Brain microvascular endothelial cell (primary cell): ENCODE results near the gene AP3B1.
A peak's percentile ranks its signal among the peaks of the same experiment; 100 is the strongest.

Source experiments
- DNase-seq: peaks from one replicate; pipeline ENCODE4 v3.0.0-alpha.2; 2020
- H3K27ac ChIP-seq: fragments of 250-450 bp; sonication (Bioruptor Pico); 2 replicates; pipeline ENCODE4 v1.5.1; 2020; ENCODE audit warnings: mild to moderate bottlenecking, moderate library complexity
- H3K27me3 ChIP-seq: fragments of 250-450 bp; sonication (Bioruptor Pico); replicated peaks from 2 replicates; pipeline ENCODE4 v1.5.1; 2020; ENCODE audit warnings: mild to moderate bottlenecking
- H3K36me3 ChIP-seq: fragments of 250-450 bp; sonication (Bioruptor Pico); replicated peaks from 2 replicates; pipeline ENCODE4 v1.5.1; 2020; ENCODE audit warnings: mild to moderate bottlenecking
- H3K4me3 ChIP-seq: 2 replicates; pipeline ENCODE4 v1.5.1; 2011; ENCODE audit warnings: low read depth, mild to moderate bottlenecking, control low read depth, low read length, moderate library complexity
- CTCF ChIP-seq: IDR thresholded peaks from 2 replicates; pipeline ENCODE4 v1.5.1; 2011; ENCODE audit warnings: low read depth, mild to moderate bottlenecking, moderate library complexity, low read length, control low read depth, inconsistent platforms; ENCODE audit errors: missing control alignments
- in situ Hi-C: cut with HindIII; loops from 2 replicates; pipeline ENCODE4 v1.10.0; 2017; ENCODE audit warnings: low sequenced_read_pairs, low pct_ligation_motif_present

The AP3B1 gene

GRCh38 chr5:78064941-78065472 is 229.5 kb downstream of the AP3B1 start:
- DNase-seq: no peak
- H3K27me3 ChIP-seq: no peaks in the 10 kb centered on the region
- H3K4me3 ChIP-seq: no peak overlapping the region
- no peak overlapping the region for H3K27ac ChIP-seq
- H3K36me3 ChIP-seq: no peaks in the 10 kb centered on the region
- in situ Hi-C loops: no loop called here
- no peak for TF ChIP-seq CTCF

- in situ Hi-C loops: no loop called here
- Histone ChIP-seq H3K36me3 (no peaks in the 10 kb centered on the region), H3K27ac (no peak overlapping the region), H3K27me3 (no peaks in the 10 kb centered on the region), H3K4me3 (no peak overlapping the region)
- no peak for DNase-seq
- no peak for TF ChIP-seq CTCF
Measured at GRCh38 chr5:78063495-78063894, 231.0 kb downstream of the AP3B1 start.

- in situ Hi-C loops: no loop called here
- no peak overlapping the region for H3K27ac ChIP-seq
- no peaks in the 10 kb centered on the region for H3K36me3 ChIP-seq
- no peak for DNase-seq
- no peaks in the 10 kb centered on the region for H3K27me3 ChIP-seq
- H3K4me3 ChIP-seq: no peak overlapping the region
- no peak for TF ChIP-seq CTCF
Measured at GRCh38 chr5:78062645-78063044, 231.9 kb downstream of the AP3B1 start.

DNA sequence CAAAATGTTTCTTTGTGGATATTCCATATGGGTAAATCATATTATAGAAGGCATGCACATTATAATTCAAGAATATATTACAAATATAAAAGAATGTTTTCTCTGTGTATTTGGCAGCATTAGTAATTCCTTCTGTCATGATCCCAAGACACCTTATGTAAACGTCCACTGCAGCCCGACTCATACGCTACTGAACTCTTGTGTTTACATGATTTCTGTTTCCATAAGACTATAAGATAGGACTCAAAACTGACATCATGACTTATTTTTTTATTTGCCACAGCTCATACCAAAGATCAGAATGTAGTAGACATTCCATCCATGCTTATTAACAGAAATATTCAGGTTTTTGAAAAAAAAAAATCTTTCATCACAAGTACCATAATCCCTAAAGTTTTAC is 234.1 kb downstream of the AP3B1 start:
- no peak for TF ChIP-seq CTCF
- DNase-seq: peak; percentile 65

GRCh38 chr5:78058625-78059024 is 235.9 kb downstream of the AP3B1 start:
- Histone ChIP-seq H3K4me3 (no peak overlapping the region), H3K27ac (no peak overlapping the region), H3K36me3 (no peaks in the 10 kb centered on the region), H3K27me3 (no peaks in the 10 kb centered on the region)
- TF ChIP-seq CTCF: no peak
- no peak for DNase-seq
- in situ Hi-C loops: no loop called here

More for the DNA sequence above, 234.1 kb downstream of the AP3B1 start:
- Histone ChIP-seq H3K4me3 (no peak overlapping the region), H3K36me3 (no peaks in the 10 kb centered on the region), H3K27ac (no peak overlapping the region), H3K27me3 (no peaks in the 10 kb centered on the region)
- in situ Hi-C loops: no loop called here

- peak; percentile 35 for TF ChIP-seq CTCF
- peak overlapping the region; percentile 31 for H3K27ac ChIP-seq
- H3K4me3 ChIP-seq: no peak overlapping the region
- no peaks in the 10 kb centered on the region for H3K36me3 ChIP-seq
- DNase-seq: peak; percentile 16
- H3K27me3 ChIP-seq: no peaks in the 10 kb centered on the region
- in situ Hi-C loops: no loop called here
Measured at GRCh38 chr5:78056901-78057514, 237.5 kb downstream of the AP3B1 start.
